ENCODE data around the gene DISP1.

DISP1 gene

DNA sequence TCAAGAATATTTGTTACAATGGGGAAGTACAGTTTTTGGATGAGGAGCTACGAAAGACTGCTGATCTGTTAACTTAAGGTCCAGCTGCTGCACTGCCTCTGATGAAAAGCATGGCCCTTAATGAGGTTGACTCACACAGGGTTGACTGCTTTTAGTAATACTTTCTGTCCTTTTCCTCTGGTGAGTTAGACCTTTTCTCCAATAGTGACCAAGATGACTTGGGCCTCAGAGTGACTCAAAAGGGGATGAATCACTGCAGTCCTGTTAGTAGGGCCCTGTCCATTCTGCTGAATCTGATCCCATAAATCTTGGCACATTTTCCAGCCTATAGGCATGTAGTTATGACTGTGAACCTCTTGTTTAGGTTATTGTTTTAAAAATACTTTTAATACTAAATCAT lies 2.7 kb downstream of the DISP1 start:
- no peak overlapping the region for H3K4me3 ChIP-seq (ENCODE audit: low read depth, low read length)
- TF ChIP-seq, protein P1, sequence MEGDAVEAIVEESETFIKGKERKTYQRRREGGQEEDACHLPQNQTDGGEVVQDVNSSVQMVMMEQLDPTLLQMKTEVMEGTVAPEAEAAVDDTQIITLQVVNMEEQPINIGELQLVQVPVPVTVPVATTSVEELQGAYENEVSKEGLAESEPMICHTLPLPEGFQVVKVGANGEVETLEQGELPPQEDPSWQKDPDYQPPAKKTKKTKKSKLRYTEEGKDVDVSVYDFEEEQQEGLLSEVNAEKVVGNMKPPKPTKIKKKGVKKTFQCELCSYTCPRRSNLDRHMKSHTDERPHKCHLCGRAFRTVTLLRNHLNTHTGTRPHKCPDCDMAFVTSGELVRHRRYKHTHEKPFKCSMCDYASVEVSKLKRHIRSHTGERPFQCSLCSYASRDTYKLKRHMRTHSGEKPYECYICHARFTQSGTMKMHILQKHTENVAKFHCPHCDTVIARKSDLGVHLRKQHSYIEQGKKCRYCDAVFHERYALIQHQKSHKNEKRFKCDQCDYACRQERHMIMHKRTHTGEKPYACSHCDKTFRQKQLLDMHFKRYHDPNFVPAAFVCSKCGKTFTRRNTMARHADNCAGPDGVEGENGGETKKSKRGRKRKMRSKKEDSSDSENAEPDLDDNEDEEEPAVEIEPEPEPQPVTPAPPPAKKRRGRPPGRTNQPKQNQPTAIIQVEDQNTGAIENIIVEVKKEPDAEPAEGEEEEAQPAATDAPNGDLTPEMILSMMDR (IDR thresholded peaks at IDR 0.05; ENCODE audit: low read depth, low read length), result no peak

DNA sequence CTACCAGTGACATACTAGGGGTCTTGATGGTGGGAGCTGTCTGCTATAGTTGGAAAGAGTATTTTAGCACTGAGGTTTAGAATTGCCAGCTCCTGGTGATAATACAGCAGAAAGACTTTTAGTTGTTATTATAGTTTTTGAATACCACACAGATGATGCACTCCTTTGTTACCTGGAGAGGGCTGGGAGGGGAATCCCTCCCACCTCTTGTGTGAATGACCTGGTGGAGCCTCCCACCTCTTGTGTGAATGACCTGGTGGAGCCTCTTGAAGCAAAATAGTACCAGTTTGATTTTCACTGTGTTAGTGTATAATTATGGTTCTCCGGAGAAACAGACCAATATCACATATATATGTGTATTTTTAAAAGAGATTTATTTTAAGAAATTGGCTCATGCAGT lies 3.3 kb downstream of the DISP1 start:
- TF ChIP-seq, protein P1 (IDR thresholded peaks at IDR 0.05; ENCODE audit: low read depth, low read length), result no peak
- H3K4me3 ChIP-seq (ENCODE audit: low read depth, low read length), result no peak overlapping the region

DNA sequence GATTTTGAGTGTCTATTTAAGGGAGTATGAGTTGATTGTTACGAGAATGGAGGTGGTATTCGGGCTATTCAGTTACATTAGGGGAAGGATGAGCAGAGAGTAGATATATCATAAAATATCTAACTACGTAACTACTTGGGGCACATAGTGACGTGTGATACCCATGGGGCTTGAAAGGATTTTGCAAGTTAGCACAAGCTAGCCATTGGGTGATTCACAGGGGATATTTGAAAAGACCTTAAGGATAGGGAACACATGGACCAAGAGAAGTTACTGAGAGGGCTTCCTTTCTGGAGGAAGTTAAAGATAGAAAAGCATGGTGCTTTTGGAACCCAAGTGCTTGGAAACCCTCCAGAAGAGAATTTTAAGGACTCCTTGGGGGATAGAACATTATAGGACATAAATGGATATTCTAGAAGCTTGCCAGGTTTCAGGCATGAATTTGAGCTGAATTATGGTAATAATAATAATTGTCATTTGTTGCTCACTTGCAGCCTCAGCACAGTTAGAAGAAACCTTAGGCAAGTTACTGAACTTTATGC lies 5.4 kb downstream of the DISP1 start:
- TF ChIP-seq, protein P1 (IDR thresholded peaks at IDR 0.05; ENCODE audit: low read depth, low read length), result no peak
- H3K4me3 ChIP-seq (ENCODE audit: low read depth, low read length), result no peak overlapping the region

DNA sequence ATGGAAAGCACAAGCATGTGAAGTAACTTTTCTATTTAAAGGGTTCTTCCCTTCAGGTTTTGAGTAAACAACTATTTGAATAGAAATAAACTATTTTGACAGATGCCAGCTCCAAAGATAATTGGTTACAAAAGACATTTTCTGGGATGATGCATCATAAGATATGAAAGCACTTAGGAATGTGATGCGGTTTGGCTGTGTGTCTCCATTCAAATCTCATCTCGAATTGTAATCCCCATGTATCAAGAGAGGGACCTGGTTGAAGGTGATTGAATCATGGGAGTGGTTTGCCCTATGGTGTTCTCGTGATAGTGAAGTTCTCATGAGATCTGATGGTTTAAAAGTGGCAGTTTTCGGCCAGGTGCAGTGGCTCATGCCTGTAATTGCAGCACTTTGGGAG lies 6.4 kb downstream of the DISP1 start:
- H3K4me3 ChIP-seq (ENCODE audit: low read depth, low read length), result no peak overlapping the region
- TF ChIP-seq, protein P1 (IDR thresholded peaks at IDR 0.05; ENCODE audit: low read depth, low read length), result no peak

DNA sequence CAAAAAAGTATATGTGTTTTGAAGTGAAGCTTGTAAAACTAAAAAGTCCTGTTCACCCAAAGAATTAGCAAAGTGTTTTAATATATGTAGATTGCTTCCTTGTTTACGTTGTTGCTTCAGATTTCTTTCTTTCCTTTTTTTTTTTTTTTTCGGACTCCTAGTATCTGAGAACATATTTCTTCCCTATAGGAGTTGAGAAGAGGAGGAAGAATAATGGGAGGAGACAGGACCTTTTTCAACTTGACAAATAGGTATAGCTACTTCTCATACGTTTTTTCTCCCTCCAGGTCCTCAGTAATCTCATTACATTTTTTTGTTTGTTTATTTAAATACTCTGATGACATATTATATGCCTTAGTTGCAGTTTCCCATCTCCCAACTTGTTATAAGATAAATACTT lies 8.9 kb downstream of the DISP1 start:
- TF ChIP-seq, protein P1 (IDR thresholded peaks at IDR 0.05; ENCODE audit: low read depth, low read length), result no peak
- no peak overlapping the region for H3K4me3 ChIP-seq (ENCODE audit: low read depth, low read length)

- H3K4me3 ChIP-seq (ENCODE audit: low read depth, low read length), result no peak overlapping the region
- TF ChIP-seq, protein P1 (IDR thresholded peaks at IDR 0.05; ENCODE audit: low read depth, low read length), result no peak
These were observed 9.8 kb downstream of the DISP1 start for GRCh38 chr1:222824641-222825040.

- H3K4me3 ChIP-seq (ENCODE audit: low read depth, low read length), result no peak overlapping the region
- TF ChIP-seq, protein P1 (IDR thresholded peaks at IDR 0.05; ENCODE audit: low read depth, low read length), result no peak
These were observed 14.1 kb downstream of the DISP1 start for GRCh38 chr1:222828939-222829338.

Measured in WI38 (cell line).